ACHN (cell line): ENCODE data around the gene UBE2H.
"Not testable (repeated sequence)": the region's sequence is repeated elsewhere in the genome, so short reads cannot be mapped to it uniquely, and the experiment has no call there.

Experiments used
- DNase-seq: peaks from one replicate; pipeline ENCODE4 v3.0.0-alpha.2; 2015
- in situ Hi-C: cut with HindIII; loops from 2 replicates; pipeline ENCODE4 v1.10.0; 2017; ENCODE audit warnings: low sequenced_read_pairs, low pct_ligation_motif_present, low pct_unique_long_range_greater_than_20kb

Gene UBE2H

DNA sequence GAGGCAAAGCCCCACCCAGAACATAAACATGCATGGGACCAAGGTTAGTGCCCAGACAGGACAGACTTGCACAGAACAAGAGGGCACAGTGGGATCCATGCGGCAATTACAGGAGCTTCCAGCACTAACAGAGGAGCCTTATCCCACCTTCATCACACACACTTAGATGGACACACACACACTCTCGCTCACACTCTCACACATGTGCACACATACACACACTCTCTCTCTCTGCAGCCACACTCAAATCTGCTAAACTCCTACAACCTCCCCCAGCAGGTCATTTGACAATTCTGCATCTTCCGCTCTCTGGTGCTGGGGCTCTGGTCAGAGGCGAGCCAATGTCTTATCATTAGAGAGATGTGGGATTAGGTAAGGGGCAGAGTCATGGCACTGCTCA lies 120.5 kb downstream of the UBE2H start:
- in situ Hi-C loops: no loop called here
- no peak for DNase-seq

DNA sequence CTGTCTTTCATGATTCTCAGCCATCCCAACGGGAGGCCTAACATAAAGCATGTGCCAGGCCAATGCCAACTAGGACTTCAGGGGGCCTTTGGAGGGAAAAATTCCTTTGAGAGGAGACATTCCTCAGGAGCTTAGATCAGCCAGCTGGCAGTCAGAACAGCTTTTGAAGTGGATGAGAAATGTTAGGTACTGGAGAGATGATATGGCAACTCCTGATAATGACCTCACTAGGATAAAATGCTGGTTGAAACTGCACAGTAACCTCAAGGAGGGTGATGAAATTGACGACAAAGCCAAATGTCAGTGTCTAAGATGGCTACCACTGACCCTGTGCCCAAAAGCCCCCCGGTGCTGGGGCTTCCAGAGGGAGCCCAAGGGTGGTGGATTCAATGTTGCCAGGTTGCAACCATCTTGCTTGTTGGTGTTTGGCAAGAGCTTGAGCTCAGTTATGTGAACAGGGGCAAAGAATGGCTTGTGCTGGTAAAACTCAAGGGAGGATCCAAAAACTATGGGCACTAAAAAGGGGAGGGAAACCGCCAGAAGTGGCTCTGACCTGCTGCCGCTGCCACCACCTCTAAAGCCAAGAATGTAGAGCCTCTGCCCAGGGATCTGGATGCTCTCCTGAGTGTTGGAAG lies 121.2 kb downstream of the UBE2H start:
- peak; percentile 100 for DNase-seq
- in situ Hi-C loops: no loop called here

DNA sequence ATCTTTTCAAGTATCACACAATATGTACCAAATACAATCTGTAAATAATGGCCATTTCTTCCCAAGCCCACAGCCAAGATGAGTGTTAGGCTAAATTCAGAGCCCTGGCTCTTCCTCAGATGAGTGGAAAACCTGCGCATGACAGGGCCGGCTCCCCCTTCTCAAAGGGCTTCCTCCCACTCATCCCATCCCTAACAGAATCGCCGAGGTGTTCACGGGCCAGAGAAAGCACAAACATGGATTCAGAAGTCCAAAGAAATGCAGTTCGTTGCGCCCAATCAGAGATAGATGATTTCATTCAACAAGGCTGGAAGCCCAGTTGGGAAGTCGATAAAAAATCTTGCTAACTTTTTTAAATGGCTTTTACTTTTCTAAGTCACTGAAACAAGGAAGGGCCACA lies 121.8 kb downstream of the UBE2H start:
- in situ Hi-C loops: no loop called here

DNA sequence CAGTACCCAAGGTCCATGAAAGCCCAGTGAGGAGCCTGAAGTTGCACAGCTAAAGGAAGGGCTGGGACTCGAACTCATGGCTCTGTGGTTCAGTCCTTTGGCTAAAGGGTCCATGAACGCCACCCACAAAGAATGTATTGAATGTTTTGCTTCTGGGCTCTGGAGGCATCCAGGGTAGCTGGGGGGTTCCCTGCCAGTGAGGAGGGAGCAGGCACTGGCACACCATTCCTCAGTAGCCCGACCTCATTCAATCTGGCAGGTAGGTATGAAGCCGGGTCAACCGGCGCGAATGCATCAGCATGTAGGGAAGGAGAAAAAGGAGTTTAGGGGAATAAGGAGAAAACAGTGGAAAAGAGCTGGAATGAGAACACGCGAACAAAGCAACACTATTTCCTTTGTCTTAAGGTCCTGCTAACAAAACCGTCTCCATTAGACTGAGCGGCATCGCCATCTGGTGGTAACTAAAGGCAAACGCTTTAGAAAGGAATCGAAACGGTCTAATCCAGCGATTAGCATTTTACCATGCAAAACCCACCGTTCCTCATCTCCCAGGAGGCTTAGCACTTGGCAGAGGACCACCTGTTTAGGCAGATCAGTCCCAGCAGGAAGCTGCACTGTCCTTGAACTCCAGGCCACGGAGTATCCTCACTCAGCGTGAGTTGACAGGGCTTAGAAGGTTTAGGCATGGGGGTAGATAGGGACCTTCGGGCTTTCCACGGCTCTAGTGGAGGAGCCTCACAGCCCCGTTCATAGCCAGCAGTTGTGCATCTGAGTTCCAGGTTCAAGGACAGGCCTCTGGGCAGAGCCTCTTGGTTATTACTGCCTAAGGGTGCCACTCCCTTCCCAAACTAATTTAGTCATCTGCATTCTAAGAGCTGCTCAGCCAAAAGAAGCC lies 122.8 kb downstream of the UBE2H start:
- peak; percentile 95 for DNase-seq
- in situ Hi-C loops: no loop called here

More for the DNA sequence above, 121.8 kb downstream of the UBE2H start:
- DNase-seq: no peak

DNA sequence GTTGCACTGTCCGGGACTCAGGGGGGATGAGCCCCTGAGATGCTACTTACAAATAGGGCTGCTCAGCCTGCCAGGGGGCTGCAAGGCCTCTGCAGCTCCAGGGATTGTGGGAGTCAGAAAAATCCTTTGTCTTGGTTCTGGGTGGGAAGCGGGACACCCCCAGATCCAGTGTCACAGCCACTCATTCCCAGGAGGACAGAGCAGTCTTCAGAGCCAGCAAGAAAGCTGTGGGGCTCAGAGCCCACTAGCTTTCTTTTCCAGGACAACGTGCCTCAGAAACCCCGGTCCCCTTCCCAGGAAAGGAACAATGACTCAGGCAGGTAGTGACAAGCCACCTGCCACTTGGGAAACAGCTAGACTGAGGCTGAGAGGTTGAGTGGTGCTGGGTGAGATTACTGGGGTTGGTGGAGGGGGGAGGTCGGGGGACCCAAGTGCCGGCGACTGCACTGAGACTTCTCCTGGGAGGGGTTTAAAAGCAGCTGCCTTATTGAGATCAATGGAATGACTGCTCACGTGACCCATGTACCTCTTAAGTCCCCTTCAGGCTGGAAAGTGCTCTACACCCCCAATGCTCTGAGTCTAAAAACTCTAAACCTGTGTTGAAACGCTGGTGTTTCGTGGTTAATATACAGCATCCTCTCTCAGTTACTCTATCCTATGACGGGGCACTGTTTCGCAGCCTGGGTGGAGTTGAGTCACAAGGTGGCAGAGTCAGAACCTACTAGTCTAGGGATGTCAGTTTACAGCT lies 123.6 kb downstream of the UBE2H start:
- DNase-seq: no peak
- in situ Hi-C loops: no loop called here

GRCh38 chr7:129828078-129828762 lies 124.5 kb downstream of the UBE2H start:
- in situ Hi-C loops: no loop called here
- DNase-seq: no peak

DNA sequence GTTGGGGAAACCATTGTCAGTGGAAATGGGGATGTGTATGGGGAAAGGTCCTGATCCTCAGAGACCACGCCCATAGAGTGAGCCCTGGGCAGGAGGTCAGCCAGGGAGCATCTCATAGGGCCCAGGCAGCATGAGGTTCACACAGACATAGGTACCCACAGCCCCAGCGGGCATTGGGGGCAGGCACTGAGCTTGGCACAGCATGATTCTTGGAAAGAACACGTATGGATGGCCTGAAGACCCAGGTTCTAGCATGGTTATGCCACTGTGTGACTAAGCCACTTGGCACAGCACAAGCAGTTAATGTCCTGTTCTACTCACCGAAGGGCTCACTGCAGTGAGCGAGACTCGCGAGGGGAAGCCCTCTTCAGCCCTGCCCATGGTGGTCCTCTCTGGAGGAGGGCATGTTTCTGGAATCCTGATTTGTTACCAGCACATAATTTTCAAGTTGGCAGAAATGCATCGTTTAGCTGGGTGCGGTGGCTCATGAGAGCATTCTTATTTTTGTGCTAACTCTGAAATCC lies 125.2 kb downstream of the UBE2H start:
- in situ Hi-C loops: no loop called here
- DNase-seq: no peak

- DNase-seq, in situ Hi-C loops: not testable (repeated sequence)
These were observed 125.9 kb downstream of the UBE2H start for GRCh38 chr7:129826895-129827294.

DNA sequence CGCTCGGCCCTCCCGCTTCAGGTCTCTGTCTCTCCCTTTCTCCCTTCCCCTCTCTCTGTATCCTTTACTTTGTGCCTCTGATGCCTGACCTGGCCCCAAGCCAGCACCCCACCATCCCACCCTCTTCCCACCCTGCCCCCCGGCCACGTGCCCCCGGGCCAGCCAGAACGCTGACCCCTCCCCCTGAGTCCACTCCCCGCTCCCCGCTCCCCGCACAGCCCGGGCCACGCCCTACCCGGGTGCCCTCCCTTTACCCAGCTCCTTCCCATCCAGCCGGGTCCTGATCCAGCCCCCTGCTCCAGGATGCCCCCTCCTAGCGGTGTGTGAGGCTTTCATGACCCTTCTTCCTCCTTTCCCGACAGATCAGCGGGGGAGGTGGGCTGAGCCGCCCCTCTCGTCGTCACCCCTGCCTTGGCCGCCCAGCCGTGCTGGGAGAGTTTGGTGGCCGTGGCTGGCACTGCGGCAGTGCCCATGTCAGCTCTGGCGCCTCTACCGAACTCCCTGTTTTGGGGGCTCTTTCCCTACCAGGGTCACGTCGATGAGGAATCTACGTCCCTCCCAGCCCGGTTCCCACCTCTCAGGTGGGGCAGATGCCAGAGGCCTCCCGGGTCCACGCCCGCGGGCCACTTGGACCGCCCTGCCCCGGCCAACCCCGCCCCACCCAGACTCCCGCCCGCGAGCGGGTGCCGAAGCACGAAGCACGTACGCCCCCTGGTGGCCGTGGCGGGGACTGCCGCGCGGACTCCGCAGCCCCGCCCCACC lies 127.4 kb downstream of the UBE2H start:
- peak; percentile 93 for DNase-seq
- in situ Hi-C loops: no loop called here

DNA sequence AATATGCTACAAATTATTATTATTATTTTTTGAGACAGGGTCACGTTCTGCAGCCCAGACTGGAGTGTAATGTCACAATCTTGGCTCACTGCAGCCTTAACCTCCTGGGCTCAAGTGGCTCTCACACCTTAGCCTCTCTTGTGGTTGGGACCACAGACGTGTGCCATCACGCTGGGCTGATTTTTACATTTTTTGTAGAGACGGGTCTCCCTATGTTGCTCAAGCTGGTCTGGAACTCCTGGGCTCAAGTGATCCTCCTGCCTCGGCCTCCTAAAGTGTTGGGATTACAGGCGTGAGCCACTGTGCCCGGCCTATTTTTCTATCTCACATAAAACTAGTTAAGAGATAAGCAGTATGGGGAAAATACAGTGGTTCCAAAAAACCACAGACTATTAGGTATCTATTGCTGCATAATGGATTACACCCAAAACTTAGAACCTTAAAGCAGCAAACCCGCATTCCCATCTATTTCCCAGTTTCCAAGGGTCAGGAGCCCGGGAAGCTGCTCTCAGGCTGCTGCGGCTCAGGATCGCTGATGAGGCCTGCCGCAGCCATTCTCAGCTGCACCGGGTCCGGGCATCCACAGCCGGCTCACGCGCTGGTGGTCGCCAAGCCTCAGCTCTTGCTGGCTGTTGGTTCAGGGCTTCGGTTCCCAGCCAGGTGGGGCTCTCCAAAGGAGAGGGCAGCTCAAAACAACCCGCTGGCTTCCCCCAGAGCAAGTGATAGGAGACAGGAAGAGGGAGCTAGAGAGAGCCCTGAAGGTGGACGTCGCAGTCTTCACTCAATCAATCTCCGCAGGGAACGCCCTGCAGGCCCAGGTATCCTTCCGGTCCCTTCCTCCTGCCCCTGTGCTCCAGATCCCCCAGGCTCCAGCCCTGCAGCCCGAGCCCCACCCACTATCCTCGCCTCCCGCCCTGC lies 128.2 kb downstream of the UBE2H start:
- DNase-seq: peak; percentile 88
- in situ Hi-C loops: loop anchor here (25.0 kb wide), 1 partner anchor 162 kb away; no protein-coding TSS in a partner anchor

DNA sequence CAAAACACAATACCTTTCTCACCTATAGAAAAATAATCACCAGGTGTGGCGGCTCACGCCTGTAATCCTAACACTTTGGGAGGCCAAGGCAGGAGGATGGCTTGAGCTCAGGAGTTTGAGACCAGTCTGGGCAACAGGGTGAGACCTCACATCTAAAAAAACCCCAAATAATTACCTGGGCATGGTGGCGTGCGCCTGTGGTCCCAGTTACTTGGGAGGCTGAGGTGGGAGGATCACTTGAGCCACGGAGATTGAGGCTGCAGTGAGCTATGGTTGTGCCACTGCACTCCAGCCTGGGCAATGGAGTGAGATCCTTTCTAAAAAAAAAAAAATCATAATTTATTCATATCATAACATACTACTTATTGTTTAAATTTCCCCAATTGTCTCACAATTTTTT lies 129.6 kb downstream of the UBE2H start:
- DNase-seq: not testable (repeated sequence)
- in situ Hi-C loops: loop anchor here (25.0 kb wide), 1 partner anchor 161 kb away; no protein-coding TSS in a partner anchor

- DNase-seq: no peak
- in situ Hi-C loops: loop anchor here (25.0 kb wide), 1 partner anchor 159 kb away; no protein-coding TSS in a partner anchor
These were observed 131.3 kb downstream of the UBE2H start for GRCh38 chr7:129821476-129821875.

DNA sequence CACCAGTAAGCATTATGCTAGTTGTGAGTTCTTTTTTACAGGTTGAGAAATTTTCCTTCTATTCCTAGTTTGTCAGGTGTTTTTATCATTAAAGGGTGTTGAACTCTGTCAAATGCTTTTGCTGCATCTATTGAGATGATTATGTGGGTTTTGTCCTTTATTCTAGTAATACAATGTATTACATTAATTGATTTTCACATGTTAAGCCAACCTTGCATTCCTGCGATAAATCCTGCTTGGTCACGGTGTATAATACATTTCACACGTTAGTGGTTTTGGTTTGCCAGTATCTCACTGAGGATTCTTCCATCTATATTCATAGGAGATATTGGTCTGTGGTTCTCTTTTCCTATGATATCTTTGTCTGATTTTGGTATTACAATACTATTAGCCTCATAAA lies 136.0 kb downstream of the UBE2H start:
- in situ Hi-C loops: loop anchor here (25.0 kb wide), 1 partner anchor 154 kb away; no protein-coding TSS in a partner anchor

GRCh38 chr7:129807863-129808262 lies 144.9 kb downstream of the UBE2H start:
- peak; percentile 35 for DNase-seq

More for the DNA sequence above, 136.0 kb downstream of the UBE2H start:
- DNase-seq: no peak

DNA sequence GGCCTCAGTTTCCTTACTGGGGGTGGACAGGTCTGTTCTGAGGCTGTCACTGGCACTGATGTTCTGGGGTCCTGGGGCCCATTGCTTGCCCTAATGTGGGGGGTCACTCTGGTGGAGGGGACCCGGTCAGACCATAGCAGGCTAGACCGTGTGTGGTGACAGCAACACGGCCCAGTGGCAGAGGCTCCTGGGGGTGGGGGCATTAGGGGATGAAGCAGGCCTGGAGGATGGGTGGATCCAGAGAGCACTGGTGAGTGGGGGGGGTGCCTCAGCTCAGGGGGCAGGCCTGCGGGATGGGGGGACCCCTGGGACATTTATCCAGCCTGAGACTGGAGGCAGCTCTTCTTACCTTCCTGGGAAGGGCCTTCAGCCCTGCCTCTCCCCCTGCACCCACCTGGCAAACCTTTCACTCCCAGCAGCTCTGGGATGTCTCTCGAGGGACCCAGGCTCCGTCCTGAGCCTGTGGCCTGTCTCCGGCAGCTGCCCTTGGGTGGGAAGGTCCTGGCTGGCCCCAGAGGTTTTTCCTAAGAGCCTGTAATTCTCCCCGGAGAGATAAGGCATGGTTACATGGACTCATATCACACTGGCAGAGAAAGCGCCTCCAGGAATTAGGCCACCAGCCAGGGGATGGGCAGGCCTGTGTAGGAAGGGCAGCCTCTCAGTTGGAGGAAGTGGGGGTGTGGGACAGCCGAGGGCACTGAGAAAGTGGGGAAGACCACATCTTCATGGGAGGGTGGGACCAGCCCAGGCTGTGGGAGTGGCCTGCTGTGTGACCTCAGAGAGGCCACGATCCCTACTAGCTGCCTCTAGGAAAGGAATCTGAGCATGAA lies 147.7 kb downstream of the UBE2H start:
- in situ Hi-C loops: loop anchor here (25.0 kb wide), 1 partner anchor 143 kb away; no protein-coding TSS in a partner anchor
- no peak for DNase-seq

More at GRCh38 chr7:129807863-129808262, 144.9 kb downstream of the UBE2H start:
- in situ Hi-C loops: loop anchor here (25.0 kb wide), 1 partner anchor 146 kb away; no protein-coding TSS in a partner anchor
